Large intestine (tissue), 3 donors: ENCODE results near the gene LGALS1. TPM values are rescaled to one million over a fixed set of nuclear protein-coding genes. Genes with fewer than 3 reads are reported as not detected.

Experiments
- DNase-seq, 2 donors: peaks; one replicate each; pipeline versions ENCODE4 v3.0.0 to v3.0.0-alpha.2; 2013
- H3K27ac ChIP-seq: one replicate; pipeline ENCODE4 v1.5.1; 2013; ENCODE audit warnings: low read length
- H3K27me3 ChIP-seq: 2 replicates; pipeline ENCODE4 v1.6.1; 2013; ENCODE audit warnings: low read length; ENCODE audit not compliant: control insufficient read depth, insufficient read depth
- H3K36me3 ChIP-seq: 2 replicates; pipeline ENCODE4 v1.6.1; 2013; ENCODE audit warnings: low read length; ENCODE audit not compliant: control insufficient read depth, insufficient read depth
- H3K4me1 ChIP-seq: one replicate; pipeline ENCODE4 v1.6.1; 2013; ENCODE audit warnings: low read length; ENCODE audit not compliant: control insufficient read depth, insufficient read depth
- H3K4me3 ChIP-seq: one replicate; pipeline ENCODE4 v1.5.1; 2013; ENCODE audit warnings: low read length
- H3K9me3 ChIP-seq: one replicate; pipeline ENCODE4 v1.6.1; 2013; ENCODE audit warnings: mild to moderate bottlenecking, low read depth, low read length, moderate library complexity; ENCODE audit not compliant: control insufficient read depth
- WGBS: methylation state at CpG from one replicate; pipeline ENCODE4 v1.1.5; 2013; ENCODE audit warnings: low lambda C conversion rate; ENCODE audit not compliant: insufficient coverage; 5-methylcytosine and 5-hydroxymethylcytosine counted together
- polyA plus RNA-seq: library from polyadenylated mRNA; unstranded; fragments of 120-200 nt; gene quantifications from one replicate; pipeline ENCODE4 v1.2.1, GENCODE V29; 2013

The LGALS1 gene
- polyA plus RNA-seq, 1 donor: 644 TPM

GRCh38 chr22:37638391-37639069 is 36.9 kb upstream of the LGALS1 start:
- H3K4me3 ChIP-seq: peak overlapping the region; percentile 85
- no peaks in the 10 kb centered on the region for H3K9me3 ChIP-seq
- WGBS: no CpG with 5 or more reads among the region's 11 CpGs
- H3K27ac ChIP-seq: peak overlapping the region; percentile 89
- peaks cover 22% of the 10 kb centered on the region for H3K36me3 ChIP-seq
- DNase-seq: peak; percentile 93 to 97
- no peaks in the 10 kb centered on the region for H3K27me3 ChIP-seq
- peaks cover 84% of the 10 kb centered on the region for H3K4me1 ChIP-seq

GRCh38 chr22:37639070-37639760 is 36.2 kb upstream of the LGALS1 start, which contains the start of gene SH3BP1:
TSS of gene SH3BP1 (plus strand) at chr22:37639669. CDS start at chr22:37639788, 119 bp downstream.
- no peaks in the 10 kb centered on the region for H3K9me3 ChIP-seq
- H3K27me3 ChIP-seq: no peaks in the 10 kb centered on the region
- DNase-seq: peak in 1 of 2 donors; percentile 87
- peak within 1 kb of the TSS; percentile 85 for H3K4me3 ChIP-seq
- H3K4me1 ChIP-seq: peaks cover 81% of the 10 kb centered on the region
- H3K27ac ChIP-seq: peak within 1 kb of the TSS; percentile 89
- peaks cover 26% of the 10 kb centered on the region for H3K36me3 ChIP-seq
- WGBS: no CpG with 5 or more reads among the region's 57 CpGs

GRCh38 chr22:37639771-37640590 is 35.5 kb upstream of the LGALS1 start:
- Histone ChIP-seq H3K4me3 (peak overlapping the region; percentile 85), H3K36me3 (peaks cover 34% of the 10 kb centered on the region), H3K27ac (peak overlapping the region; percentile 89), H3K4me1 (peaks cover 73% of the 10 kb centered on the region), H3K9me3 (no peaks in the 10 kb centered on the region), H3K27me3 (no peaks in the 10 kb centered on the region)
- peak in 1 of 2 donors; percentile 51 for DNase-seq
- no CpG with 5 or more reads among the region's 27 CpGs for WGBS

GRCh38 chr22:37640591-37641560 is 34.6 kb upstream of the LGALS1 start:
- Histone ChIP-seq H3K4me1 (peaks cover 64% of the 10 kb centered on the region), H3K9me3 (no peaks in the 10 kb centered on the region), H3K36me3 (peaks cover 41% of the 10 kb centered on the region), H3K27me3 (no peaks in the 10 kb centered on the region), H3K27ac (peak overlapping the region; percentile 89), H3K4me3 (peak overlapping the region; percentile 85)
- no CpG with 5 or more reads among the region's 24 CpGs for WGBS
- DNase-seq: peak in 1 of 2 donors; percentile 65

DNA sequence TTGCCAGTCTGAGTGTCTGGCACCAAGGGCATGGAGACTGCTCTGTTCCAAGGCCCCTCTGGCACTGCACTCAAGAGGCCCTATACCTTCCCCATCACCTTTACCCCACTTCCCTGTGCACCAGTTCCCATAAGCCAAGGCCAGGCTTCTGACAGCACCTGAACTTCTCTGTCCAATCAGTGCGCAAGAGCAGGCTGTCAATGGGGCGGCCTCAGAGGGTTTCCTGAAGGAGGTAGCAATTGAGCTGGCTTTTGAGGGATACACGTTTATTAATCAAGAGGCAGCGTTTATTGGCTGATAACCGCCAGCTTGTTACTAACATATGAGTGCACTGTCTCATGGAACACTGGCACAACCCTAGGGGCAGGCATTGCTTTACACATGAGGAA is 33.9 kb upstream of the LGALS1 start:
- H3K27ac ChIP-seq: peak overlapping the region; percentile 89
- DNase-seq: peak in 1 of 2 donors; percentile 77
- peak overlapping the region; percentile 85 for H3K4me3 ChIP-seq

GRCh38 chr22:37643225-37643847 is 32.1 kb upstream of the LGALS1 start:
- WGBS: no CpG with 5 or more reads among the region's 9 CpGs
- H3K9me3 ChIP-seq: no peaks in the 10 kb centered on the region
- no peaks in the 10 kb centered on the region for H3K27me3 ChIP-seq
- peaks cover 58% of the 10 kb centered on the region for H3K36me3 ChIP-seq
- H3K4me3 ChIP-seq: no peak overlapping the region
- H3K4me1 ChIP-seq: peaks cover 44% of the 10 kb centered on the region
- no peak overlapping the region for H3K27ac ChIP-seq
- peak in 1 of 2 donors; percentile 75 for DNase-seq

More for the DNA sequence above, 33.9 kb upstream of the LGALS1 start:
- H3K9me3 ChIP-seq: no peaks in the 10 kb centered on the region
- H3K36me3 ChIP-seq: peaks cover 44% of the 10 kb centered on the region
- peaks cover 57% of the 10 kb centered on the region for H3K4me1 ChIP-seq
- H3K27me3 ChIP-seq: no peaks in the 10 kb centered on the region
- WGBS: no CpG with 5 or more reads among the region's 5 CpGs

DNA sequence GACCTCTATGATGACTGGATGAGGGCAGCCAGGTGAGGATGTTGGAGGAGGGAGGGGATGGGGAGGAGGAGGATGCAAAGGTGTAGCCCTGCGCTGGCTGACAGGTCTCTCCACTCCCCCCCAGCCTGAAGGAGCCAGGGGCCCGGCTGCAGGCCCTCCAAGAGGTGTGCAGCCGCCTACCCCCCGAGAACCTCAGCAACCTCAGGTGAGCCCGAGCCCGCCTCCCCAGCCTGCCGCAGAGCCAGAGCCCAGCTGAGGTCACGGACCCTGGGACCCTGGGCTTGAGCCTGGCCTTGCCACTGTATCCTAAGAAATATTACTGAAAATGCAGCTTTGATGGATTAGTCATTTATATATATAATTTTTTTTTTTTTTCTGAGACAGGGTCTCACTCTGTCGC is 28.1 kb upstream of the LGALS1 start:
- no peaks in the 10 kb centered on the region for H3K9me3 ChIP-seq
- H3K27me3 ChIP-seq: no peaks in the 10 kb centered on the region
- no peak for DNase-seq
- WGBS: no CpG with 5 or more reads among the region's 9 CpGs
- no peak overlapping the region for H3K4me3 ChIP-seq
- H3K27ac ChIP-seq: no peak overlapping the region
- peaks cover 86% of the 10 kb centered on the region for H3K36me3 ChIP-seq
- peaks cover 16% of the 10 kb centered on the region for H3K4me1 ChIP-seq

GRCh38 chr22:37647928-37648327 is 27.5 kb upstream of the LGALS1 start:
- no peak overlapping the region for H3K4me3 ChIP-seq
- H3K4me1 ChIP-seq: peaks cover 13% of the 10 kb centered on the region
- H3K27me3 ChIP-seq: no peaks in the 10 kb centered on the region
- no peaks in the 10 kb centered on the region for H3K9me3 ChIP-seq
- H3K36me3 ChIP-seq: peaks cover 84% of the 10 kb centered on the region
- H3K27ac ChIP-seq: no peak overlapping the region
- DNase-seq: no peak
- no CpG with 5 or more reads among the region's 9 CpGs for WGBS

DNA sequence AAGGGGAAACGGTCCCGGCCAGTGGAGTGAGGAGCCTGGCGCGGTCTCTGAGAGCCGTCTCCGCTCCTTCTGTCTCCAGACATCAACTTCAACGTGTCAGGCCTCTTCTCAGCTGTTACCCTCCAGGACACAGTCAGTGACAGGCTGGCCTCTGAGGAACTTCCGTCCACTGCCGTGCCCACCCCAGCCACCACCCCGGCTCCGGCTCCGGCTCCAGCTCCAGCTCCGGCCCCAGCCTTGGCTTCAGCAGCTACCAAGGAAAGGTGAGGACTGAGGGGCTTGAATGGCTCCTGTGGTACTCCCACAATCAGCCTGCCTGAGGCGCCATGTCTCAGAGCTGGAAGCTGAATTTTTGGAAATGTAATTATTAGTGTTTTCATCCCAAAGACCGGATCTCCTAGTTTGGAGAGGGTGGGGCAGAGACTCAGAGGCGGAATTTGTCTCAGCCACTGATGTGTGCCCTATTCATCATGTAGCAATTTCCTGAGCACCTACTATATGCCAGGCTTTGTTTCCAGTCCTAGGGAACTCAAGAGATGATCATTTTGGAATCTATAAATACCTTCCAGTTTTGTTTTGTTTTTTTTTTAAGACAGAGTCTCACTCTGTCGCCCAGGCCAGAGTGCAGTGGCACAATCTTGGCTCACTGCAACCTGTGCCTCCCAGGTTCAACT is 24.8 kb upstream of the LGALS1 start:
- no CpG with 5 or more reads among the region's 17 CpGs for WGBS
- DNase-seq: no peak
- H3K27ac ChIP-seq: no peak overlapping the region
- no peaks in the 10 kb centered on the region for H3K27me3 ChIP-seq
- H3K9me3 ChIP-seq: no peaks in the 10 kb centered on the region
- peaks cover 15% of the 10 kb centered on the region for H3K4me1 ChIP-seq
- no peak overlapping the region for H3K4me3 ChIP-seq
- H3K36me3 ChIP-seq: peaks cover 70% of the 10 kb centered on the region
